HG03378 (cell line): Measurements from ENCODE around the gene SLC6A13.

ENCODE experiments used
- ATAC-seq: cut with Tn5 transposase; IDR thresholded peaks from one replicate; pipeline ENCODE4 v1.9.1; 2021; ENCODE audit warnings: mild to moderate bottlenecking, moderate library complexity; ENCODE audit not compliant: unreplicated experiment

SLC6A13 gene

GRCh38 chr12:234891-235415 lies 27.7 kb downstream of the SLC6A13 start:
- ATAC-seq, result no peak

DNA sequence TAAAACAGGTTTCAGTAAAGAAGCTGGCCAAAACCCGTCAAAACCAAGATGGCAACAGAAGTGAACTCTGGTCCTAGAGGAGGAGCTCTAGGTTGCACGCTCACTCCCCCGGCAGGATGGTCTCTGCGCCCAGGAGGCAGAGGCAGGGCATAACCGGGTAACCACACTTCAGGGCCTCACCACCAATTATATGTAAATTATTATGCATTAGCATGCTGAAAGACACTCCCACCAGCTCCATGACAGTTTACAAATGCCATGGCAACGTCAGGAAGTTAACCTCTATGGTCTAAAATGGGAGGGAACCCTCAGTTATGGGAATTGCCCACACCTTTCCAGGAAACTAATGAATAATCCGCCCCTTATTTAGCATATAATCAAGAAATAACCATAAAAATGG lies 28.6 kb downstream of the SLC6A13 start:
- ATAC-seq, result no peak

GRCh38 chr12:233615-233968 lies 29.0 kb downstream of the SLC6A13 start:
- no peak for ATAC-seq

GRCh38 chr12:232731-233614 lies 29.7 kb downstream of the SLC6A13 start:
- no peak for ATAC-seq

DNA sequence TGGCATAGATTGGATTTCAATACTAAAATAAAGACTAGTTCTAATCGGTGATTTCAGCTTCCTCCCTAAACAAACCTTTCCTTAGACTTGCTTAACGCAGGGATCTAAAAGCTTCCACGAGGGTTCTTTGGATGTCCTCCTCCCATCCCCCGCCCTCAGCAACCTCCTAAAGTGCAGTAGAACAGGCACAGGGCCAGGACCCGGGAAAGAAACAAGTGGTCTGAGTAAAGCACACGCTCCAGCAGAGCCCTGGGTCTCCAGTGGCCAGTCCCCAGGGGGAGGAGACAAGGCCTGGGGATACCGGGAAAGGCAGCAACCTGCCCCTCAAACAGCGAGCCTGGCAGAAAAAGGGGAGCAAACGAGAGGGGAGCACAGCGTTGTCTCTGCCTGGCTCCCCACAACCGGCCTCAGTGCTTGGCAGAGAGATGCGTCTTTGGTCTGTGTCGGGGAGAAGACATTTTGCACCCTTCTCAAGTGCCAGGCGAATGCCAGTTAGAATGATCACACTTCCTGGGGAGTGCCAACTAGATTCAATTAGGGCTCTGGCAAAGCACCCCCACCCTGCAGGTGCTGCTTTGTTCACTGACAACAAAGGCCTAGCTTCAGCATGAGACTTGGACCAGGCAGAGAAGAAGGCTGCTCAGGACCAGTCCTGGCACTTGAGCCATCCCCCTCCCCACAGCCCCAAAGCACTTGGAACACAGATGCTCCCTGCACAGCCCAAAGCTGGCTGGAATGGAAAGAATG lies 31.5 kb downstream of the SLC6A13 start:
- no peak for ATAC-seq

- ATAC-seq, result no peak
These were observed 33.0 kb downstream of the SLC6A13 start for GRCh38 chr12:229441-230191.

DNA sequence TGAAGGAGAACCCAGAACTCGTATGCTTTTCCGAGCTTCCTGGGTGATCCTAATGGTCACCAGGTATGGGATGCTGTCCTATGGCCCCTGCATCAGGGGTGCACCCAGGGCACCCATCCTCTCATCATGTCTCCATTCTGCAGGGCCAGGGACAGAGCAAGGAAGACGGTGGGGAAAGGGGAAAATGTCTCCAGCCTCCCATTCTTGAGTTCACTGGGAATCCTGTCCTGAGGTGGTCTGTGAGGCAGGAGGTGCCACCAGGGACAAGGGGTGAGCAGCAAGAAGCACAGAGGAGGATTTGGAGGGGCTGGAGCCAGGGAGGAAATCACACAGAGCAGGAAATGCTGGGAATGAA lies 33.8 kb downstream of the SLC6A13 start:
- ATAC-seq, result no peak

DNA sequence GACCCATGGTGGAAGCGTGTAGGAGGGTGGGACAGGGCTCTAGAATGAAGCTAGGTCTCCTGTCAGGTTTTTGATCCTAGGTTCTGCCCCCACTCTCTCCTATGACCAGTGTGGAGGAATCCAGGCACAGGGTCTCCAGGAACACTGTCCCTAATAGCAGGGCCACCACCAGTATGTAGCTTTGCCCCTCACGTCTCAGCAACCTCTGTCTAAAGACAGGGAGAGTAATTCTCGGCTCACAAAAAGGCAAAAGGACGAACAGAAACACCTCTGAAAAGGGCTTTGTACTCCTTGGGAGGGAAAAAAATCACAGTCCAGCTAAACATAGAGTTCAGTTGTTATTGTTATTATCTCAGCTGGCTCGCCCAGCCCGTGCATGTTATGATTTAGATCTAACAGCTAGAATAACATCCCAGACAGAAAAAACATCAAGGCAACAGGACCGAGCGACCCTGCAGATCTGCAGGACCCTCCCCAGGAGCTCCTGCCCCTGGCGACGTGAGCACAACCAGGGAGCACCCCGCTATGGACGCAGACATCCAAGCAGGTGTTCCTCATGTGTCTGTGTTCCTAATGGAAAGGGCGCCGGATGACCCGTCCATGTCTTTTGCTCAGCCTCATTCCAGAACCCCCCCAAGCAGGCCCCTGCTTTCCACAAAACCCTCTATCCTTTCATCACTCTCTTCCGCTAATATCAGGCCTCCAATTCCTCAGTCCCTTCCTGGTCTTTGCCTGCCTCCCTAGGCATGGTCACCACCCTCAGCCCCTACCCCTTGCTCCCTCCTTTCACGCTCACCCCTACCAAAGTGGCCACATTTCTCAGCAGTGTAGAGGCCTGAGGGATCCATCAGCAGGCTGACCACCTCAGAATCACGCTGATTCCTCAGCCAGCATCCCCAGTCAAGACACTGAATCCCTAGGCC lies 34.5 kb downstream of the SLC6A13 start:
- ATAC-seq, result no peak

- no peak for ATAC-seq
These were observed 35.2 kb downstream of the SLC6A13 start for GRCh38 chr12:227286-227915.

GRCh38 chr12:226401-226800 lies 36.2 kb downstream of the SLC6A13 start:
- ATAC-seq, result no peak

DNA sequence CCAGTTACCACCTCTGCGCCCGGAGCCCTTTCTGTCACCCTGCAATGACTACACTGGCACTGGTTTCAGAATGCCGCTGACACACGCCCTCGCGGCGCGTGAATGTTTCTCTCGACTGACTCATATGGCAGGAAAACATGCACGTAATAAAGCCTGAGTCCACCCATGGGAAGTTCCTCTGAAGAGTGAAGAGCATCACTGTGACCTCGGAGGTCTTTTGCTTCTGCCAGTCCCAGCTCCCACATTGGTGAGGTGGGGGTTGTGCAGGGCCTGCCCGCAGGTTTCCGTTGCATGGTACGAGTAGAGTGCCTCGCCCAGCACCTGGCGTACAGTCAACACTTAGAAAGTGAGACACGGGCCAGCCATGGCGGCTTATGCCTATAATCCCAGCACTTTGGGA lies 37.6 kb downstream of the SLC6A13 start:
- ATAC-seq, result no peak

DNA sequence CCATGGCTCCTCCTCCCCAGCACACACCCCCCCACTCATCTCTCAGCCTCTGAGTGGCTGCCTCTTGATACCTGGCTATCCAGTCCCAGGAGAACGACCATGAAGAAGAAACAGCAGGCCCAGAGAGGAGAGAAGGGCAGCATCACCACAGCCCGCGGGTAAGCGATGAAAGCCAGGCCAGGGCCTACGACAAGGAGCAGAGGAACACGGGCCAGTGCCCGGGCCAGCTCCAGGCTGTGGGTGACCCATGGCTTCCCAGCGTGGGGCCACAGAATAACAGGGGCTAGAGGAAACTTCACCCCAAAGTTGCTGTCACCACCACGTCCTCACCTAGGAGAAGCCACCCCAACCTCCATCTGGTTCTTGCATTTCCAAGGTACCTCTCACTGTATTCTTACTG lies 38.3 kb downstream of the SLC6A13 start:
- no peak for ATAC-seq

GRCh38 chr12:223841-224240 lies 38.8 kb downstream of the SLC6A13 start:
- ATAC-seq, result no peak

DNA sequence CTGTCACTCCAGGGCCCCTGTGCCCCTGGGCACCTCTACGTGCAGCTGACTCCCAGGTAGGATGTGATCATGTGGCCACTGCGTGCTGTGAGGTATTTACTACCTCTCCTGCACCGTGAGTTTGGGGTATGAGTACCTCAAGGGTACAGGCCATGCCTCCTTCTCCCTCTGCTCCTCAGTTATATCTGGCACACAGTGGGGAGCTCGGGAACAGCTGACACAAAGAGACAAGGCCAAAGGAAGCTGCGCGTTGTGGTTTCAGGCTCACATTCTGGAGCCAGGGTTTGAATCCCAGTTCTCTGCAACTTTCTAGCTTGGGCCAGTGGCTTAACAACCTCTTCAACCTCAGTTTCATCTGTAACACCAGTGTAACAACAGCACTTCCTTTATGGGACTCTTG lies 40.9 kb downstream of the SLC6A13 start:
- no peak for ATAC-seq

- no peak for ATAC-seq
These were observed 41.6 kb downstream of the SLC6A13 start for GRCh38 chr12:220946-221550.

DNA sequence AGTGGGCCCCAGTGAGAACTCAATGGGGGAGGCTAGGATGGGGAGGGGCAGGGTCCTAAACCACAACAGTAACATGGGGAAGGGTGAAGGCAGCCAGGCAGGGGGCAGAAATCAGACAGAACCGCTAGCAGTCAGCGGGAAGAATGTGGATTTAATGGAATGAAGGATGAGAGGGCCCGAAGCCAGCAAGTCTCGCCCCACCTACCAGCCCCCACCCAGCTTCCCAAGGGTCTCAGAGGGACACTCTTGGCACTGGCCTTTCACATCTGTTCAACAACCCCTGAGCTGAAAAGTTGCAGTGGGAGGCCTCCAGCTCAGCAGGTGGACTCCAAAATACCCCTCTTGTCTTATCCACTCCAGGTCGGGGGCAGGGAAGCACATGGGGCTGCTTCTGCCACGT lies 42.1 kb downstream of the SLC6A13 start:
- ATAC-seq, result no peak

- no peak for ATAC-seq
These were observed 42.7 kb downstream of the SLC6A13 start for GRCh38 chr12:219891-220352.

DNA sequence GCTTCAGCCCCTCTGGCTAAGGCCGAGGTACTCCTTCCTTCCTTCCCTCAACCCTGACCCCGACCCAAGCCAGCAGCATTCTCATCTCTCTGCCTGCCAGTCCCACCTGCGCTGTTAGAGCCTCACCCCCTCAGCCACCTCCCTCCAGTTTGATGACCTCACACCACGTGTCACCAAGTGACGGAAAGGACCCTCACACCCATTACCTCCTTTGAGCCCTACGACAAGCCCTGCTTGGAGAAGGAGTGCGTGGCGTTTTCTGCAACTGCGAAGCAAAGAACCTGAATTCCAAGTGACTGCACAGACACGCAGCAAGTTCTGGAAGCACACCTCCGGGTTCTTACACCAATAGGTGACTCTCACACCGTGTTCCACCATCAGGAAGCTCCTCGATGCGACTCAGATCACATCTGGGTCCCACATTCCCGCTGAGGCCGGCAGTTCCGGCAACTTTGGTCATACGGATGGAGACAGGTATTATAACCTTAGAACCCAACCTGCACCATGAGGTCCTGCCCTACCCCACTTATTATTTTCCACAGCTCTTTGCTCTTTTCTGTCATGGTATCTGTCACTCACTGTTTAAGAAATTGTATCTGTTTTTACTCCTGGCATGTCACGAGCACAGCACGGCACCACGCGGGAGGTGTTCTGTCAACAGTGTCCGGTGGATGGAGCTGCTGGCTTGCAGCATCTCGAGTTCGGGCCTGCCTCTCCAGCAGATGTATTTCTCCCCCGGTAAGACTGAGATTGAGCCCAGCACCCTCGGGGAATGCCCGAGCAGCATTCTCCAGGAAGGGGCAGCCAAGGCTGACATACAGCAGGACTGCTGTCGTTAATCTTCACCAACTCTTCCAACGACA lies 43.7 kb downstream of the SLC6A13 start:
- no peak for ATAC-seq
